IMR-90 (cell line): ENCODE measurements around the gene NDFIP2. TPM values are rescaled to one million over a fixed set of nuclear protein-coding genes. Genes with fewer than 3 reads are reported as not detected.

ENCODE experiments used
- ATAC-seq: fragments of 200-7000 bp; cut with Tn5 transposase; 2 replicates; pipeline ENCODE4 v1.9.1; 2020; ENCODE audit warnings: low read depth, mild to moderate bottlenecking, moderate library complexity
- BruUV-seq: library from RNA; stranded (reverse); fragments of 400-500 nt; replicated peaks from 2 replicates; lab custom pipeline; 2021; lab: Mats Ljungman, UMichigan
- CTCF ChIA-PET: fragments of 300-600 bp; formaldehyde crosslinking; extraction: SDS; loops from one replicate; lab custom pipeline; 2021; ENCODE audit warnings: antibody characterized with exemption; lab: Yijun Ruan, JAX
- POLR2A ChIA-PET: fragments of 300-600 bp; sonication (Branson Sonifier 250); formaldehyde crosslinking; loops from one replicate; lab custom pipeline; 2022; ENCODE audit warnings: antibody characterized with exemption; ENCODE audit not compliant: unreplicated experiment; lab: Charles Lee
- DNase-seq: peaks from one replicate; pipeline ENCODE4 v3.0.0; 2013
- H2AFZ ChIP-seq: replicated peaks from 2 replicates; pipeline ENCODE3; 2013; ENCODE audit warnings: low read length, mild to moderate bottlenecking; ENCODE audit not compliant: poor library complexity
- H2AK5ac ChIP-seq: 2 replicates; pipeline ENCODE4 v1.6.1; 2013; ENCODE audit warnings: low read depth, low read length, inconsistent platforms
- H2AK9ac ChIP-seq: replicated peaks from 2 replicates; pipeline ENCODE3; 2013; ENCODE audit warnings: mild to moderate bottlenecking, low read depth, low read length, moderate library complexity; ENCODE audit not compliant: poor library complexity
- H2BK120ac ChIP-seq: 2 replicates; pipeline ENCODE4 v1.6.1; 2013; ENCODE audit warnings: low read depth, low read length, inconsistent platforms
- H2BK15ac ChIP-seq: 3 replicates; pipeline ENCODE4 v1.6.1; 2013; ENCODE audit warnings: low read depth, low read length, inconsistent platforms
- H2BK20ac ChIP-seq: 2 replicates; pipeline ENCODE4 v1.6.1; 2013; ENCODE audit warnings: low read depth, mild to moderate bottlenecking, inconsistent platforms, low read length, moderate library complexity
- H2BK5ac ChIP-seq: 2 replicates; pipeline ENCODE4 v1.6.1; 2013; ENCODE audit warnings: mild to moderate bottlenecking, low read depth, low read length, inconsistent platforms; ENCODE audit not compliant: poor library complexity, severe bottlenecking
- H3K14ac ChIP-seq: replicated peaks from 2 replicates; pipeline ENCODE4 v1.6.1; 2013; ENCODE audit warnings: low read depth, low read length, inconsistent platforms
- H3K18ac ChIP-seq: 2 replicates; pipeline ENCODE4 v1.6.1; 2013; ENCODE audit warnings: low read depth, low read length, control low read depth
- H3K23ac ChIP-seq: 2 replicates; pipeline ENCODE4 v1.6.1; 2013; ENCODE audit warnings: low read depth, low read length, inconsistent platforms
- H3K27ac ChIP-seq: 2 replicates; pipeline ENCODE4 v1.5.1; 2013; ENCODE audit warnings: mild to moderate bottlenecking, control low read depth, low read length; ENCODE audit not compliant: insufficient read depth
- H3K27me3 ChIP-seq: 2 replicates; pipeline ENCODE4 v1.6.1; 2013; ENCODE audit warnings: low read length; ENCODE audit not compliant: control insufficient read depth, insufficient read depth
- H3K36me3 ChIP-seq: 2 replicates; pipeline ENCODE4 v1.6.1; 2013; ENCODE audit warnings: low read length, mixed read lengths; ENCODE audit not compliant: control insufficient read depth, insufficient read depth
- H3K4ac ChIP-seq: 2 replicates; pipeline ENCODE4 v1.6.1; 2013; ENCODE audit warnings: low read depth, low read length, inconsistent platforms
- H3K4me1 ChIP-seq: 2 replicates; pipeline ENCODE4 v1.6.1; 2013; ENCODE audit warnings: low read length, mixed read lengths; ENCODE audit not compliant: control insufficient read depth, insufficient read depth
- H3K4me2 ChIP-seq: 2 replicates; pipeline ENCODE4 v1.6.1; 2013; ENCODE audit warnings: low read depth, mild to moderate bottlenecking, control low read depth, low read length, moderate library complexity
- H3K4me3 ChIP-seq: 2 replicates; pipeline ENCODE4 v1.5.1; 2013; ENCODE audit warnings: low read depth, mild to moderate bottlenecking, control low read depth, low read length, moderate library complexity; ENCODE audit not compliant: insufficient read depth
- H3K56ac ChIP-seq: 2 replicates; pipeline ENCODE4 v1.6.1; 2013; ENCODE audit warnings: low read length, inconsistent platforms; ENCODE audit not compliant: insufficient read depth; ENCODE audit errors: extremely low read depth
- H3K79me1 ChIP-seq, 2 experiments: 2 replicates each; pipeline ENCODE4 v1.6.1; 2013; ENCODE audit warnings: low read length in 2 of 2, inconsistent platforms in 1 of 2, low read depth in 1 of 2
- H3K9ac ChIP-seq: 2 replicates; pipeline ENCODE4 v1.6.1; 2013; ENCODE audit warnings: low read depth, low read length, control low read depth
- H3K9me1 ChIP-seq: 2 replicates; pipeline ENCODE4 v1.6.1; 2013; ENCODE audit warnings: low read length, inconsistent platforms; ENCODE audit not compliant: insufficient read depth
- H3K9me3 ChIP-seq: 2 replicates; pipeline ENCODE4 v1.6.1; 2013; ENCODE audit warnings: low read length; ENCODE audit not compliant: control insufficient read depth, insufficient read depth
- H4K20me1 ChIP-seq: 2 replicates; pipeline ENCODE4 v1.6.1; 2013; ENCODE audit warnings: low read length, inconsistent platforms; ENCODE audit not compliant: insufficient read depth
- H4K5ac ChIP-seq: 2 replicates; pipeline ENCODE4 v1.6.1; 2013; ENCODE audit warnings: mild to moderate bottlenecking, low read depth, low read length, control low read depth
- H4K8ac ChIP-seq, 2 experiments: 2 replicates each; pipeline ENCODE4 v1.6.1; 2013; ENCODE audit warnings: low read depth in 2 of 2, low read length in 2 of 2, control low read depth in 1 of 2, inconsistent platforms in 1 of 2
- H4K91ac ChIP-seq: 2 replicates; pipeline ENCODE4 v1.6.1; 2013; ENCODE audit warnings: low read depth, low read length, inconsistent platforms; ENCODE audit not compliant: insufficient read depth
- CEBPB ChIP-seq: IDR thresholded peaks from 2 replicates; pipeline ENCODE4 v1.6.1; 2012; ENCODE audit warnings: low read depth, low read length, improper control_type of control experiment
- POLR2A ChIP-seq: IDR thresholded peaks from 2 replicates; pipeline ENCODE4 v1.6.1; 2012; ENCODE audit warnings: mild to moderate bottlenecking, low read depth, low read length
- dilution Hi-C: fragments of 300-500 bp; cut with HindIII; formaldehyde crosslinking; loops from one replicate; pipeline ENCODE4 v1.14.3; 2018; ENCODE audit warnings: low sequenced_read_pairs; ENCODE audit not compliant: unreplicated experiment
- in situ Hi-C: fragments of 300-500 bp; cut with MboI; formaldehyde crosslinking; loops from 3 replicates; pipeline ENCODE4 v1.14.3; 2019; ENCODE audit warnings: low sequenced_read_pairs, inconsistent platforms, mixed read lengths
- intact Hi-C: fragments of 100-400 bp; cut with micrococcal nuclease; formaldehyde crosslinking; loops from 2 replicates; pipeline ENCODE4 v1.10.0; 2022
- polyA plus RNA-seq, 3 experiments: library from polyadenylated mRNA; depleted of rRNA; stranded (reverse); fragments of >200 nt; gene quantifications; 2 replicates each; pipeline ENCODE4 v1.2.3, GENCODE V29; 2012; ENCODE audit warnings: low replicate concordance in 1 of 3
- total RNA-seq: library from RNA; depleted of rRNA; stranded (reverse); fragments of >200 nt; gene quantifications from 2 replicates; pipeline ENCODE4 v1.2.3, GENCODE V29; 2012

NDFIP2 gene
- total and polyA plus RNA-seq, 2 of the 4 experiments (the other 2 are of a cell fraction), result 23.8 to 25.8 TPM

DNA sequence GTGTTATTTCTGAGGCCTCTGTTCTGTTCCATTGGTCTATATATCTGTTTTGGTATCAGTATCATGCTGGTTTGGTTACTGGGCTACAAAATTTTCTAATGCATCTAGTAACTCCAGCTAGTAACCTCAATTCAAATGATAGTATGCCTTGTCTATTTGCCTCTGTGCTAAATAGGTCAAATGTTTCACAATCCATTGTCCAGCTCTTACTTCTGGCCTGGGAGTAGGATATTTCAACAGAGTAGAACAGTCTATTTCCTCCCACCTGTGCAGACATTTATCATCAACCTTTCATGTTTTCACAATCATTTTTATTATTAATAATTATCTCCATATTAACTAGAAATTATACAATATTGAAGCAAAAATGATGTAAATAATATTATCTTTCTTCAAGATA is 18.1 kb upstream of the NDFIP2 start:
- H3K4me3 ChIP-seq, result no peak overlapping the region
- TF ChIP-seq POLR2A (no peak), CEBPB (0 out of 2 replicates have a peak, but pooled peaks have one; percentile 19)
- H3K4me2 ChIP-seq, result no peak overlapping the region
- H3K4ac ChIP-seq, result no peak overlapping the region
- no peak overlapping the region for H3K18ac ChIP-seq
- H2BK15ac ChIP-seq, result no peak overlapping the region
- H2BK20ac ChIP-seq, result no peak overlapping the region
- no peaks in the 10 kb centered on the region for H3K4me1 ChIP-seq
- no peak overlapping the region for H4K8ac ChIP-seq
- no peak for ATAC-seq
- H2AFZ ChIP-seq, result no peak overlapping the region
- no peak overlapping the region for H3K9ac ChIP-seq
- no peak overlapping the region for H2BK5ac ChIP-seq
- intact Hi-C loops, result no loop called here
- no peak overlapping the region for H2AK9ac ChIP-seq
- dilution Hi-C loops, result no loop called here
- no peak for DNase-seq
- H2AK5ac ChIP-seq, result no peak overlapping the region
- no peak overlapping the region for H3K56ac ChIP-seq
- H3K9me1 ChIP-seq, result no peaks in the 10 kb centered on the region; the same call in 1 of the 2 replicates
- H3K23ac ChIP-seq, result no peak overlapping the region
- no peaks in the 10 kb centered on the region for H3K36me3 ChIP-seq
- ChIA-PET POLR2A (no interaction called here), CTCF (no interaction called here)
- no peaks in the 10 kb centered on the region for H3K79me1 ChIP-seq
- H3K9me3 ChIP-seq, result no peaks in the 10 kb centered on the region
- no peak overlapping the region for H4K91ac ChIP-seq
- H3K27ac ChIP-seq, result no peak overlapping the region
- no peaks in the 10 kb centered on the region for H3K27me3 ChIP-seq
- no peak overlapping the region for H2BK120ac ChIP-seq
- in situ Hi-C loops, result no loop called here
- no peaks in the 10 kb centered on the region for H4K20me1 ChIP-seq
- no TSS peak for BruUV-seq
- no peak overlapping the region for H4K5ac ChIP-seq
- no peak overlapping the region for H3K14ac ChIP-seq
